H1 (cell line): ENCODE data around the gene HOXC13. TPM values are rescaled to one million over a fixed set of nuclear protein-coding genes. Genes with fewer than 3 reads are reported as not detected.

Experiments used
- CTCF ChIA-PET: fragments of 300-600 bp; sonication (Branson Sonifier 250); formaldehyde crosslinking; loops from one replicate; lab custom pipeline; 2021; ENCODE audit not compliant: partially characterized antibody; lab: Charles Lee
- POLR2A ChIA-PET: fragments of 300-600 bp; sonication (Branson Sonifier 250); formaldehyde crosslinking; loops from one replicate; lab custom pipeline; 2021; ENCODE audit warnings: inconsistent platforms; ENCODE audit not compliant: partially characterized antibody; lab: Charles Lee
- DNase-seq, 2 experiments: peaks; one replicate each; pipeline versions ENCODE4 v3.0.0 to v3.0.0-alpha.2; 2010 to 2022; ENCODE audit warnings: low spot score in 2 of 2, low read depth in 1 of 2, mixed read lengths in 1 of 2
- FAIRE-seq: peaks from 2 replicates; lab custom pipeline; 2011; peaks lifted over from hg19 to GRCh38; lab: Jason Lieb, UNC
- H2AFZ ChIP-seq: 2 replicates; pipeline ENCODE4 v1.8.1; 2012; ENCODE audit warnings: low read length, inconsistent platforms
- H2AK5ac ChIP-seq: 2 replicates; pipeline ENCODE4 v1.6.1; 2013; ENCODE audit warnings: low read depth, low read length
- H2BK120ac ChIP-seq: replicated peaks from 2 replicates; pipeline ENCODE3; 2013; ENCODE audit warnings: low read depth, low read length, inconsistent platforms
- H2BK12ac ChIP-seq: 2 replicates; pipeline ENCODE4 v1.6.1; 2013; ENCODE audit warnings: low read depth, low read length
- H2BK15ac ChIP-seq: 2 replicates; pipeline ENCODE4 v1.6.1; 2013; ENCODE audit warnings: low read length
- H2BK20ac ChIP-seq: 2 replicates; pipeline ENCODE4 v1.6.1; 2013; ENCODE audit warnings: low read length
- H2BK5ac ChIP-seq: 2 replicates; pipeline ENCODE4 v1.6.1; 2013; ENCODE audit warnings: low read depth, low read length
- H3K14ac ChIP-seq: 2 replicates; pipeline ENCODE4 v1.6.1; 2013; ENCODE audit warnings: inconsistent platforms; ENCODE audit not compliant: insufficient read length
- H3K18ac ChIP-seq: 2 replicates; pipeline ENCODE4 v1.6.1; 2013; ENCODE audit warnings: low read length; ENCODE audit errors: extremely low read depth
- H3K23ac ChIP-seq: 2 replicates; pipeline ENCODE4 v1.6.1; 2013; ENCODE audit warnings: inconsistent platforms; ENCODE audit not compliant: insufficient read length
- H3K23me2 ChIP-seq: 2 replicates; pipeline ENCODE4 v1.6.1; 2013; ENCODE audit warnings: low read depth, low read length
- H3K27ac ChIP-seq: 2 replicates; pipeline ENCODE4 v1.6.1; 2011; ENCODE audit warnings: low read depth, low read length, inconsistent platforms
- H3K27me3 ChIP-seq, 4 experiments: replicated peaks in 1 of 4; 1 replicate in 1 of 4; 2 replicates in 3 of 4; pipeline versions ENCODE4 v1.6.1 to v1.8.1; 2011 to 2013; ENCODE audit warnings: low read length in 3 of 4, mild to moderate bottlenecking in 3 of 4, inconsistent platforms in 2 of 4, mixed read lengths in 2 of 4, moderate library complexity in 1 of 4; ENCODE audit not compliant: control insufficient read depth in 3 of 4, insufficient read depth in 3 of 4; ENCODE audit errors: extremely low read depth in 1 of 4
- H3K36me3 ChIP-seq, 4 experiments: 2 replicates each; pipeline versions ENCODE4 v1.6.1 to v1.8.1; 2011 to 2013; ENCODE audit warnings: mild to moderate bottlenecking in 4 of 4, low read length in 3 of 4, moderate library complexity in 2 of 4, control low read depth in 1 of 4, inconsistent platforms in 1 of 4; ENCODE audit not compliant: insufficient read depth in 4 of 4, control insufficient read depth in 2 of 4
- H3K4ac ChIP-seq: replicated peaks from 2 replicates; pipeline ENCODE3; 2013; ENCODE audit warnings: low read length, low read depth, mixed read lengths, inconsistent platforms; ENCODE audit not compliant: insufficient read length
- H3K4me1 ChIP-seq, 4 experiments: replicated peaks in 1 of 4; 1 replicate in 1 of 4; 2 replicates in 3 of 4; pipeline versions ENCODE4 v1.6.1 to v1.8.1; 2011 to 2013; ENCODE audit warnings: low read length in 3 of 4, inconsistent platforms in 2 of 4, mixed read lengths in 1 of 4; ENCODE audit not compliant: insufficient read depth in 4 of 4, control insufficient read depth in 3 of 4
- H3K4me2 ChIP-seq, 2 experiments: 2 replicates each; pipeline versions ENCODE4 v1.6.1 to v1.8.1; 2011 to 2013; ENCODE audit warnings: low read depth in 2 of 2, low read length in 2 of 2, control low read depth in 1 of 2, inconsistent platforms in 1 of 2, mild to moderate bottlenecking in 1 of 2; ENCODE audit not compliant: insufficient read depth in 1 of 2
- H3K4me3 ChIP-seq, 4 experiments: fragments of 200-600, 300-600 bp in 1 of 4; sonication (generic), shearing (Covaris generic), sonication (Bioruptor Twin) in 1 of 4; 2 replicates each; pipeline versions ENCODE4 v1.5.1 to v1.8.1; 2011 to 2016; ENCODE audit warnings: low read length in 4 of 4, low read depth in 3 of 4, control low read depth in 2 of 4, inconsistent platforms in 2 of 4, mild to moderate bottlenecking in 2 of 4, mixed read lengths in 1 of 4, moderate library complexity in 1 of 4; ENCODE audit not compliant: insufficient read depth in 2 of 4; ENCODE audit errors: extremely low read depth in 1 of 4
- H3K56ac ChIP-seq: replicated peaks from 2 replicates; pipeline ENCODE3; 2013; ENCODE audit warnings: low read depth, mild to moderate bottlenecking, mixed read lengths, low read length, inconsistent platforms; ENCODE audit not compliant: insufficient read length
- H3K79me1 ChIP-seq: 2 replicates; pipeline ENCODE4 v1.6.1; 2013; ENCODE audit warnings: low read depth, low read length, control low read depth
- H3K79me2 ChIP-seq, 2 experiments: 2 replicates each; pipeline versions ENCODE4 v1.6.1 to v1.8.1; 2012 to 2013; ENCODE audit warnings: low read length in 2 of 2, mild to moderate bottlenecking in 2 of 2, inconsistent platforms in 1 of 2; ENCODE audit not compliant: insufficient read depth in 2 of 2, control insufficient read depth in 1 of 2
- H3K9ac ChIP-seq, 4 experiments: replicated peaks in 1 of 4; 1 replicate in 1 of 4; 2 replicates in 3 of 4; pipeline versions ENCODE4 v1.6.1 to v1.8.1; 2011 to 2013; ENCODE audit warnings: low read depth in 3 of 4, low read length in 3 of 4, control low read depth in 2 of 4, mild to moderate bottlenecking in 2 of 4, moderate library complexity in 2 of 4, inconsistent platforms in 1 of 4; ENCODE audit errors: extremely low read depth in 1 of 4
- H3K9me3 ChIP-seq, 2 experiments: 2 replicates each; pipeline versions ENCODE4 v1.6.1 to v1.8.1; 2012 to 2013; ENCODE audit warnings: mild to moderate bottlenecking in 2 of 2, moderate library complexity in 2 of 2, control low read depth in 1 of 2, inconsistent platforms in 1 of 2, low read depth in 1 of 2, low read length in 1 of 2, mixed read lengths in 1 of 2; ENCODE audit not compliant: insufficient read depth in 2 of 2
- H4K20me1 ChIP-seq, 2 experiments: replicated peaks in 1 of 2; 2 replicates each; pipeline versions ENCODE3 to v1.8.1; 2011 to 2013; ENCODE audit warnings: inconsistent platforms in 2 of 2, low read length in 2 of 2, mild to moderate bottlenecking in 1 of 2; ENCODE audit not compliant: insufficient read depth in 2 of 2, control insufficient read depth in 1 of 2
- H4K5ac ChIP-seq: 2 replicates; pipeline ENCODE4 v1.6.1; 2013; ENCODE audit warnings: low read length, low read depth, mixed read lengths, inconsistent platforms; ENCODE audit not compliant: insufficient read length
- H4K8ac ChIP-seq: 2 replicates; pipeline ENCODE4 v1.8.0; 2013; ENCODE audit warnings: mild to moderate bottlenecking, moderate library complexity, low read length, inconsistent platforms; ENCODE audit not compliant: insufficient read depth; ENCODE audit errors: extremely low read depth
- H4K91ac ChIP-seq: replicated peaks from 2 replicates; pipeline ENCODE3; 2013; ENCODE audit warnings: low read length, mixed read lengths, inconsistent platforms; ENCODE audit not compliant: insufficient read length
- GABPA ChIP-seq: IDR thresholded peaks from 2 replicates; pipeline ENCODE4 v1.6.1; 2011; ENCODE audit warnings: mild to moderate bottlenecking, low read length, moderate library complexity, borderline replicate concordance; ENCODE audit not compliant: insufficient read depth
- PHF8 ChIP-seq: fragments of 200-600 bp; sonication (generic); conservative IDR thresholded peaks from 2 replicates; pipeline ENCODE4 v1.7.1; 2012; ENCODE audit warnings: low read depth, mild to moderate bottlenecking, inconsistent platforms, low read length, moderate library complexity
- RAD21 ChIP-seq, 2 experiments: IDR thresholded peaks in 1 of 2; conservative IDR thresholded peaks in 1 of 2; 2 replicates each; pipeline ENCODE4 v1.6.1; 2011; ENCODE audit warnings: low read depth in 2 of 2, low read length in 2 of 2, improper control_type of control experiment in 1 of 2, inconsistent platforms in 1 of 2, mild to moderate bottlenecking in 1 of 2, moderate library complexity in 1 of 2
- RNF2 ChIP-seq: fragments of 200-900, 300-1000 bp; sonication (generic); IDR thresholded peaks from 2 replicates; pipeline ENCODE4 v1.7.1; 2016; ENCODE audit warnings: borderline replicate concordance, low read depth, mild to moderate bottlenecking, antibody characterized with exemption, low read length; ENCODE audit not compliant: poor library complexity, severe bottlenecking; ENCODE audit errors: missing control alignments
- SUZ12 ChIP-seq: fragments of 200-600 bp; sonication (generic); IDR thresholded peaks from 2 replicates; pipeline ENCODE4 v1.6.1; 2012; ENCODE audit warnings: mild to moderate bottlenecking, inconsistent platforms, low read length, moderate library complexity, mixed read lengths
- WGBS, 2 experiments: shearing (Covaris generic) in 1 of 2; methylation state at CpG; one replicate each; pipeline versions ENCODE4 v1.1.6 to v1.1.7; 2013 to 2015; ENCODE audit warnings: low lambda C conversion rate in 2 of 2, mixed read lengths in 2 of 2, inconsistent platforms in 1 of 2, low coverage in 1 of 2, missing lambda C conversion rate in 1 of 2; ENCODE audit not compliant: insufficient replicate concordance in 2 of 2, insufficient coverage in 1 of 2, insufficient read length in 1 of 2; ENCODE audit errors: extremely low coverage in 1 of 2, missing lambda C conversion rate in 1 of 2; 5-methylcytosine and 5-hydroxymethylcytosine counted together
- polyA plus RNA-seq, 7 experiments: library from polyadenylated mRNA; depleted of rRNA in 3 of 7; stranded (reverse) in 5 of 7; unstranded in 2 of 7; fragments of >200 nt in 5 of 7; fragments of 200-250 nt in 2 of 7; gene quantifications; 1 replicate in 5 of 7; 2 replicates in 1 of 7; 4 replicates in 1 of 7; pipeline versions ENCODE4 v1.2.1 to v1.2.3, GENCODE V29; 2011 to 2013; ENCODE audit warnings: missing spikeins in 2 of 7, mixed read lengths in 2 of 7
- total RNA-seq: library from RNA; stranded (reverse); fragmentation: NEBNext Ultra II Directional; extraction: Animal tissue kit (Norgen Biotek cat#: 25700); gene quantifications from 2 replicates; pipeline ENCODE4 v1.2.1, GENCODE V29; 2021

The HOXC13 gene
- total and polyA plus RNA-seq, 2 of the 8 experiments (the other 6 are each of a cell fraction or from before 2014, with no cell fraction given), result 0.02 TPM; not detected in 1

GRCh38 chr12:53931844-53932581, 6.6 kb upstream of the HOXC13 start:
- FAIRE-seq (no peak), DNase-seq (peak in 1 of 2 experiments; percentile 38)
- H3K79me1 ChIP-seq, result no peaks in the 10 kb centered on the region
- no peak overlapping the region for H2AFZ ChIP-seq
- H3K23me2 ChIP-seq, result no peaks in the 10 kb centered on the region; the same call in 1 of the 2 replicates
- H4K91ac ChIP-seq, result no peak overlapping the region
- H2BK20ac ChIP-seq, result no peak overlapping the region
- no peak overlapping the region for H3K4me2 ChIP-seq
- peaks cover 0 to 8% (median 2%) of the 10 kb centered on the region in 4 experiments; a peak in 4 of 7 replicates for H3K4me1 ChIP-seq
- no peak overlapping the region for H3K4me3 ChIP-seq
- no peak overlapping the region for H2BK15ac ChIP-seq
- no peaks in the 10 kb centered on the region for H3K9me3 ChIP-seq
- peaks cover 0 to 2% (median 0%) of the 10 kb centered on the region in 4 experiments; a peak in 1 of 8 replicates for H3K36me3 ChIP-seq
- no peak overlapping the region for H2AK5ac ChIP-seq
- H3K27me3 ChIP-seq, result peaks cover 94 to 100% (median 99%) of the 10 kb centered on the region in 4 experiments
- H3K79me2 ChIP-seq, result no peaks in the 10 kb centered on the region
- H3K4ac ChIP-seq, result no peak overlapping the region
- ChIA-PET CTCF (interaction anchor here (1.1 to 1.8 kb wide), 4 partner anchors 21 to 186 kb away, joined by 3 to 4 read pairs (median 4); partner anchors contain the start of gene HOXC5), POLR2A (interaction anchor here (0.6 kb wide), 1 partner anchor 27 kb away, joined by 3 read pairs; no protein-coding TSS in a partner anchor)
- H2BK5ac ChIP-seq, result no peak overlapping the region
- no peak overlapping the region for H2BK120ac ChIP-seq
- no peak overlapping the region for H4K5ac ChIP-seq
- H2BK12ac ChIP-seq, result no peak overlapping the region
- WGBS, 2 experiments, result 49% methylated on average over 4 of the region's 4 CpGs; no CpG with 5 or more reads in 1 of the 2 experiments
- no peak overlapping the region for H3K9ac ChIP-seq
- no peak overlapping the region for H3K56ac ChIP-seq
- no peak overlapping the region for H3K27ac ChIP-seq
- H4K8ac ChIP-seq, result no peak overlapping the region
- no peak overlapping the region for H3K18ac ChIP-seq
- no peak for TF ChIP-seq PHF8
- TF ChIP-seq GABPA, result no peak
- peak; percentile 91 for TF ChIP-seq RNF2
- TF ChIP-seq SUZ12, result peak; percentile 56
- TF ChIP-seq RAD21 (IDR thresholded peaks at IDR 0.05 in 1 of 2, conservative IDR thresholded peaks at IDR 0.05 in 1 of 2; ENCODE audit: low read depth in 2 of 2, low read length in 2 of 2), result no peak
- H3K14ac ChIP-seq, result no peak overlapping the region
- peaks cover 16 to 28% of the 10 kb centered on the region in 2 experiments for H4K20me1 ChIP-seq
- H3K23ac ChIP-seq, result no peak overlapping the region
